Measurements from ENCODE around the gene EP400. TPM values are rescaled to one million over a fixed set of nuclear protein-coding genes. Genes with fewer than 3 reads are reported as not detected.

The EP400 gene
- total RNA-seq, 1 donor from 2014 or later, result 59.7 TPM

DNA sequence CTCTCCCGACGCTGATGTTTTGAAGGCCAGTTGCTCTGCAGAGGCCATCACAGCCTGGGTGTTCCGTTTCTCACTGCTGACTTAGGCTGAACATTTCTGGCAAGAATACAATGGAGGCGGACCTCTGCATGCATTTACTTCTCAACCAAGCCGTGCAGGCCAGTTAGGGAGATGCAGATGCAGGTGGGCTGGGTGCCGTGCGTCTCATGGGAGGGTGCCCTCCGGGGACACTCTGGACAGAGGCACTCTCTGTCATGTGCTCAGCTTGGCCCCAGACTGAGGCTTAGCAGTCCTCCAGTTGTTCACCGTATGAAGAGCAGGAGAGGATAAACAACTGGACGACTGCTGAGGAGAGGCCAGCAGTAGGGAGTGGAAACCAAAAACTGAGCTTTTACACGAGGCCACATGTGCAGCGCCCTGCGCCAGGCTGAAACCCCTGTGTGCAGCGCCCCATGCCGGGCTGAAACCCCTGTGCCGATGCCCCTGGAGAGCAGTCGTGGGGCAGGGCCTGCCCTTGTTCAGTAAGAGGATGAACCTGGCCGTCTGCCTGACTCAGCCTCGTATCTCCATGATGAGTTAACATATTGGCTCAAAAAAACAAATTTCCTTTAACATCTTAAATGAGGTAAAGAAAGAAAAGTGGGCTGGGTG, 162.0 kb downstream of the EP400 start:
- intact Hi-C loops (cut with micrococcal nuclease), result no loop called here

DNA sequence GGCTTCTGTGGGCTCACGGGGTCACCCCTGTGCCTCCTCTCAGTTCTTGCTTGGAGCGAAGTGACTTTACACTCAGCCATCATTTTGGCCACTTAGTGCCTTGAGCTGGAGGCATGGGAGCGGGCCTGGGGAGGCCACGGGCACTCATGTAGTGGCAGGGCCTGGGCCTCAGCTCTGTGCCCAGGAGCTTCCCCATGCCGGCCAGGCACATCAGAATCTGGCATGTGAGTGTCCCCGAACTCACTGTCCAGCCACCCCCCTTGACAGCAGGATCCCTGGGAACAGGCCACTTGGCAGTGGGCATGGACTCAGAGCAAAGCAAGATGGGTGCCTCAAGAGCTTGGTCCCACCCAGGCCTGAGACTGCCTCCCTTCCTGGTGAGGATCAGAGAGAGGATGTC, 164.9 kb downstream of the EP400 start:
- intact Hi-C loops (cut with micrococcal nuclease), result no loop called here

DNA sequence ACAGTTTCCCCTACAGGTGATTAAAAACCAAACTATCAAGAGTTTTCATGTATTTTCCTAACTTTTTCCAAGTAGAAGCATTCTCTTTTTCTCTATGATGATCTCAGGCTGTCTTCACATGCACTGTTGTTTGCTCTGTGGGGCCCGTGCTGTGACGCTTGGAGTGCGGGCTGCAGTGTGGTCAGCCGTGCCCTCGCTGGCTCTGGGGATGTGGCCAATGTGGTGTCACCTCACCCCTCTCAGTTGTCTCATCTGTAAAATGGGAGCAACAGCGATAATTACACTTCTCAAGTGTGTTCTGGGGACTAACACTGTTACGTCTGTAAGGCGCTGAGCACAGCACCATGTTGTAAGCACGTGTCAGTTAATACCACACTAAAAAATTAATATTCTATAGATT, 165.8 kb downstream of the EP400 start:
- intact Hi-C loops (cut with micrococcal nuclease), result no loop called here

DNA sequence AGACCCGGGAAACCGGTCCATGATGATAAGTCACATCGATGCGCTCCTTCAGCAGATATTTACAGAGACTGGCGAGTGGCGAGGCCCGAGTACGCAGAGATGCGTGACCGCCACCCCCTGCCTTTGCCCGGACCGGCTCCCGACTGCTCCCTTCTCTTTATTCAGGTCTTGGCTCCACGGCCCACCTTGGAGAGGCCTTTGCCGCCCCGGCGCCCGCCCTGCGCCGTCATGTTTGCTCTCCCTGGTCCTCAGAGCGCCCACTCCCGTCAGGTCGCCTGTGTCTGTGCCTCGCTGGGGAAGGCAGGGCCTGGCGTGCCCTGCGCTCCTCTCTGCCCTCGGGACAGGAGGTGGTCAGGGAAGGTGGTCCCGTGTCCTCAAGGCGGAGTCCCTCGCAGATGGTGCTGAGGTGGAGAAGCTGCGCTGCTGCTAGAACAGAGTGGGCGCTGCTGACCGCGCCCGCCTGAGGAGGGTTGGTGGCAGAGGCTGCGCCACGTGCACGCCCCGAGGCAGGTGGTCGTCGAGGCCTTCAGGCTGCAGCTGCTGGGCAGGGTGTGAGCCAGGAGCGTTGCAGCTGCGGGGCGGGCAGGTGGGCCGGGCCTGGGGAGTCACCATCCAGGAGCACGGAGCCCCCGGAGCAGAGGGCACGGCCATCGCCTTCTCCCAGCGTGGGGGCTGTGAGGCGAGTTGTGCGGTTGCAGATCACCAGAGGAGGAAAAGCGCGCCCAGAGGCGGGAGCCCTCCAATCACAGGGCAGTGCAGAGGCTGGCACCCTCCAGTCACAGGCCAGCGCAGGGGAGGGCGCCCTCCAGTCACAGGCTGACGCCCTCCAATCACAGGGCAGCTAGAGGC, 167.2 kb downstream of the EP400 start:
- intact Hi-C loops (cut with micrococcal nuclease), result no loop called here

- intact Hi-C loops (cut with micrococcal nuclease), result no loop called here
Observed at GRCh38 chr12:132117558-132117875, 167.8 kb downstream of the EP400 start.

DNA sequence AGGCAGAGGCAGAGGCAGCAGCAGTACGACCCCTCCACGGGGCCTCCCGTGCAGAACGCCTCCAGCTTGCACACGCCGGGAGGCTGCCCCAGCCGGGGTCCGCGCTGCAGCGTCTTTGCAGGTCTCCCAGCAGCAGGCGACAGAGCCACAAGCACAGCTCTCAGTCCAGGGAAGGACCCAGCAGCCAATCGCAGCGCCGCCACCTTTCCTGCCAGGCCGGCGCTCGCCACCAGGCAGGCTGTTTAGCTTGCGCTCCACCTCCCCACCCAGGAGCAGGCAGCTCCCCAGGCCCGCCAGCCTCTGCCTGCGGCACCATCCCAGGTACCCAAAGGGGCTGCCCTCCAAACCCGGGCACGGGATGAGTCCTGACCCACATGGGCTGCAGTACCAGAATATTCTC, 169.1 kb downstream of the EP400 start:
- intact Hi-C loops (cut with micrococcal nuclease), result no loop called here

- intact Hi-C loops (cut with micrococcal nuclease), result no loop called here
Observed at GRCh38 chr12:132121283-132121682, 171.5 kb downstream of the EP400 start.

GRCh38 chr12:132123970-132124765, 174.4 kb downstream of the EP400 start:
- intact Hi-C loops (cut with micrococcal nuclease), result no loop called here

DNA sequence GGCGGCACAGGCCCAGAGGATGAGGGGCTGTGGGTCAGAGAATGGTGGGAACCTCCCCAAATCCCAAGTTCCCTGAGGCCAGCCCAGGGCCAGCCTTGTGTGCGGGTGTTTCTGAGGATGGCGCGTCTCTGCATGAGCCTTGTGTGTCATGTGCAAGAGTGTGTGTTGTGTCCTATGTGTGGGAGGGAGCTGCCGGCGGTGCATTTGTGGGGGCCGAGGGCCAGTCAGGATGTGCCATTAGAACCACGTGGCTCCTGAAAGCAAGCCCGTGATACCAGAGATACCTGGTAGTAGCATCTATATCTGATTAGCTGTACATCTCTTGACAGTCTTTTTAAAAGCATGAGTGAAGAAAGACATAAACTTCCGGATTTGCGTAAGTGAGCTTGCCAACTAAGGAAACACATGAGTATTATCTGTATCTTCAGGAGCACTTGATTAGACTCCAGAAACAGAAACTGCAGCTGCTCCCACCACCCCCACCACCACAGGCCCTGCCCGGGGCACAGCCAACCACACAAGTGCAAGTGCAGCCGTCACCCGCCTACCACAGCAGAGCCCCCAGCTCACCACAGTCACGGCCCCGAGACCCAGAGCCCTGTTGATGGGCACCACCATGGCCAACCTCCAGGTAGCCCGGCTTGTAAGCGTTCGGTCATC, 175.2 kb downstream of the EP400 start:
- intact Hi-C loops (cut with micrococcal nuclease), result no loop called here

GRCh38 chr12:132125736-132126135, 176.0 kb downstream of the EP400 start:
- intact Hi-C loops (cut with micrococcal nuclease), result no loop called here

DNA sequence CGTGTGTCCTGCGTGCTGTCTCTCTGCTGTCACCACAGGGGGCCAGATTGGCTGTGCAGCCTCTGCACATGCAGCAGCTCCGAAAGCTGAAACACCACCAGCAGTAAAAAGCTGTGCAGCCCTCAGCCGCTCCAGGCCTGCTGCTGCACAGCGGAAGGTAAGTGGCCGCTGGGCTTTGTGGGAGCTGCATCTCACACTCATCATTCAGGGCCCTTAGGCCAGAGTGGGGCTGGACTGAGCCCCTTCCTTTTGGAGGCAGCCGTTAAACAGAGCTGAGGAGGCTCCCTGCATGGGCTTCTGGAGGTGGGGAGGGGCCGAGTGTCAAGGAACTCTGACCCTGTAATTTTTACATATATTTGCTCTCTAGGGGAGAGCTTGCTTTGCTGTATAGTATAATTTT, 177.3 kb downstream of the EP400 start:
- intact Hi-C loops (cut with micrococcal nuclease), result no loop called here

DNA sequence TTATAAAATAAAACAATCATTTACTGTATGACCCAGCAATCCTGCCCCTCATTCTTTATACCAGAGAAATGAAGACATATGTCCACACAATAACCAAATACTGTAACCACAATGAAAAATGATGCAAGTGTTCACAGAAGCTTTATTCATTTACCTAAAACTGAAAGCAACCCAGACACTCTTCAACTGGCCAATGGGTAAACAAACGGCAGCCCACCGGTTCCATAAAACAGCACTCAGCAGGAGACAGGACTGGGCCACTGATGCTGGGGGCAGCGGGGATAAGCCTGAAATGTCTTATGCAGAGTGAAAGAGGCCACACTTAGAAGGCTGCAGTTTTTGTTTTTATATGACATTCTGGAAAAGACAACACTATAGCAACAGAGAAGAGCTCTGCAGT, 179.3 kb downstream of the EP400 start:
- intact Hi-C loops (cut with micrococcal nuclease), result no loop called here

- intact Hi-C loops (cut with micrococcal nuclease), result no loop called here
Observed at GRCh38 chr12:132130690-132131089, 180.9 kb downstream of the EP400 start.

Other genes starting within 250 kb of the EP400 start
- gene SFSWAP, start 238.9 kb upstream of the EP400 start, total RNA-seq, result 63.0 and 64.4 TPM in 2 replicates
- 0.64 and 0.66 TPM in 2 replicates for gene MMP17, start 121.5 kb upstream of the EP400 start, total RNA-seq
- 30.8 and 36.0 TPM in 2 replicates for gene ULK1, start 55.3 kb upstream of the EP400 start, total RNA-seq
- gene PUS1, start 20.7 kb upstream of the EP400 start, total RNA-seq, result 61.4 and 62.7 TPM in 2 replicates
- gene DDX51, start 194.4 kb downstream of the EP400 start, total RNA-seq, result 32.6 and 33.1 TPM in 2 replicates
- 26.4 and 28.5 TPM in 2 replicates for gene NOC4L, start 194.5 kb downstream of the EP400 start, total RNA-seq

Measured in T-helper 1 cell treated with Interleukin-12 subunit alpha and Interleukin-12 subunit beta and Interleukin-4 antibody, amounts not matched to agents 30 ng/mL and 1 ng/mL, for 36 hours (primary cell).